HG02571 (cell line): ENCODE data around the gene C16orf95.
"Not testable (repeated sequence)": the region's sequence is repeated elsewhere in the genome, so short reads cannot be mapped to it uniquely, and the experiment has no call there.

Source experiments
- ATAC-seq: cut with Tn5 transposase; IDR thresholded peaks from one replicate; pipeline ENCODE4 v1.9.1; 2021; ENCODE audit warnings: mild to moderate bottlenecking, moderate library complexity; ENCODE audit not compliant: unreplicated experiment

C16orf95 gene, protein sequence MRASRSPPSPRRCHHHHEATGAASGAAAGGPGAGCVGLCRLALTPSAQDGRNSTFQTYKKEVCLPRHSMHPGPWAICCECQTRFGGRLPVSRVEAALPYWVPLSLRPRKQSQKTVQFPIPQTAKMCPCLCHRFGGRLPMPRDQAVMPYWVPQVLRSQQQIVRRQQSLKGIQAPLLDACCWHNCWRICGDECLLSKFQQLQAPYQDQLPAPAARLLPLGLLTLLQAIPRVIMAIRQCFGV

GRCh38 chr16:87316923-87317749 lies at the start of gene C16orf95:
Gene C16orf95, minus strand, starts transcription at chr16:87317392. Its CDS starts 150 bp downstream, at chr16:87317242.
- ATAC-seq: peak; percentile 95

DNA sequence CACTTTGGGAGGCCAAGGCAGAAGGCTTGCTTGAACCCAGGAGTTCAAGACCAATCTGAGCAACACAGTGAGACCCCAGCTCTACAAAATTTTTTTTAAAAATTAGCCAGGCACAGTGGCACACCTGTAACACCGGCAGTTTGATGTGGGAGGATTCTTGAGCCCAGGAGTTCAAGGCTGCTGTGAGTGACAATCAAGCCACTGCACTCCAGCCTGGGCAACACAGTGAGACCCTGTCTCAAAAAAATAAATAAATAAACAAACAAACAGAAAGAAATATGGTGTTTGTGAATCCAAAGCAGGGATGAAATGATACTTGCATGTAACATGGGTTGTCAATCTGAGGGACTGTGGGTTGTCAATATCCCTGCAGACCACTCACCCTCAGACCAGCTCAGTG lies 49.7 kb upstream of the C16orf95 start:
- ATAC-seq: no peak

GRCh38 chr16:87366288-87366687 lies 49.1 kb upstream of the C16orf95 start:
- no peak for ATAC-seq

DNA sequence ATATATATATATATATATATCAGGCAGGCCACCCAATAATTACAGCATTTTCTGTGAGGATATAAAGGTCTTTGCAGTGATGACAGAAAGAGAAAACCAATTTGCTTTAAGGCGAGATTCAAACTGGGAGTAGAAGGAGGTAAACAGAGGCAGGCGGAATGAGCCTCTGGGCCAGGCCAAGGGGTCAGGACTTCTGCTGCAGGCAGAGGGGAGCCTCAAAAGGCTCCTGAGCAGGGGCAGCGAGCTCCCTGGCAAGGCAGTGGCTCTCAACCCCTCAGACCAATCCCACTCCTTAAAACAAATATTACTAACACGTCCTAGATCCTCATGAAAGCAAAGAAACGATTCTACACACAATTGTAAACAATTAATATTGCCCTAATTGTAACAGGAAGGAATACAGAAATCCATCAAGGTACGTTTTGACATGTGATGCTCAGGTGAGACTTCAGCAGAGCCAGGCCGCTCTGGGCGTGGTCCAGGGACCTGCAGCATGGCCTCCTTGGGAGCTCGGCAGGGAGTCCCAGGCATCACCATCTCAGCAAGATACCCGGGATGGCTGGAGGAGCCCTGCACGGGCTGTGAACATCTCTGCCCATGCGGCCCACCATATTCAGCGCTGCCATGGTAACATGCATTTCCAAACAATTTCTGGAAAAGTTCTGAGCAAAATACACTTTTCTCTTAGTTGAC lies 48.0 kb upstream of the C16orf95 start:
- no peak for ATAC-seq

GRCh38 chr16:87363771-87364455 lies 46.7 kb upstream of the C16orf95 start:
- ATAC-seq: no peak

DNA sequence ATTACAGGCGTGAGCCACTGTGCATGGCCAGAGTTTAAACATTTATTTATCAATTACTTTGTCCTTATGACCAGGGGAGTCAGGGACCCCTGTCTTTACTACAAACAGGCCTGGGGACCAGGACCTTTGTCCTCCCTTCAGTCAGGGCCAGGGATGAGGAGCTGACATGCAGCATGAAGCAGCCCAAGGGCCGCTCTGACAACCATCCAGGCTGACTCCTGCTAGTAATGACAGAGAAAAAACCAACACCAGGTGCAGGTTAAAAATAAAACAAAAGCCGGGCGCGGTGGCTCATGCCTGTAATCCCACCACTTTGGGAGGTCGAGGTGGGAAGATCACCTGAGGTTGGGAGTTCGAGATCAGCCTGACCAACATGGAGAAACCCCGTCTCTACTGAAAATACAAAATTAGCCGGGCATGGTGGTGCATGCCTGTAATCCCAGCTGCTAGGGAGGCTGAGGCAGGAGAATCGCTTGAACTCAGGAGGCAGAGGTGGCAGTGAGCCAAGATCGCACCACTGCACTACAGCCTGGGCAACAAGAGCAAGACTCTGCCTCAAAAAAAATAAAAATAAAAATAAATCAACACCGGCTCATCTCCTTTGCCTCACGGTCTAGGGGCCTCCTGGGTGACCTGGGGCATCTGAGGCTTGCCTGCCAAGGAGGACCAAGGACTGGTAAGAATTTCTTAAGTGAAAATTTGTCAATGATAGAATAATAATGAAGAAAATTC lies 45.8 kb upstream of the C16orf95 start:
- not testable (repeated sequence) for ATAC-seq

DNA sequence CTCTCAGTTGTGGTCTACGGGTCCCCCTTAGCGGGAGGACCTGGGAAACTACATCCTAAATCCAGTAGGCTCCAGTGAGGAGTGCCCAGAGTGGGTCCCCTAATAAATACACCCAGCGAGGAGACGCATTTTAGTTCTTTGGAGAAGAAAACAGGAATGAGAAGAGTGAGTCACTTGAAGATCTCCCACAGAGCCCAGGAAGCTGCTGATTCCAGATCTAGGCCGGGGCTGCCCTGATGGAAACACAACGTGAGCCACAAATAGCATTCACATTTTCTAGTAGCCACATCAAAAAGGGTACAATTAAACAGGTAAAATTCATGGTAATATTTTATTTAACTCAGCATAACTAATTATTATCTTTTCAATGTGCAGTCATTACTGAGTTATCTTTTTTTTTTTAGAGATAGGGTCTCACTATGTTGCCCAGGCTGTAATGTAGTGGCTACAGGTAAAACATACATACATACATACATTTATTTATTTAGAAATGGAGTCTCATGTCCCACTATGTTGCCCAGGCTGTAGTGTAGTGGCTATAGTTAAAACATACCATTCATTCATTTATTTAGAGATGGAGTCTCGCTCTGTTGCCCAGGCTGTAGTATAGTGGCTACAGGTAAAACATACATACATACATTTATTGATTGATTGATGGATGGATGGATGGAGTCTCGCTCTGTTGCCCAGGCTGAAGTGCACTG lies 44.9 kb upstream of the C16orf95 start:
- no peak for ATAC-seq

GRCh38 chr16:87360862-87361610 lies 43.8 kb upstream of the C16orf95 start:
- ATAC-seq: no peak

DNA sequence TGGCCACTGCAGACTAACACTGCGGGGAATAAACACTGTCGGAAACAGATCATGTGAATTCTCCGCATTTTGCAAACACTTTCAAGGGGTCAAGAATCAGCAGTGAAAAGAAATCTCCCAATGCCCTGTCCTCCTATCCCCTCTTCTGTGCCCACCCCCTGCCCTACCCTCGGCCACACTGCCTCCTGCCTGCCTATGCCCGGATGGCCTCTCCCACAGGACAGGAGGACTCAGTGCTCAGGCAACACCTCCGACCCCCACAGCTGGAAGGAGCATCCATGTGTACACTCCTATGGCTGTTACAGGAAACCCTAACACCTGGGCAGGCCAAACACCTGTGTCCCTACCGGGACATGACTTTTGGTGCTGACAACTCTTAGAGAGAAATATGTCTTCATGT lies 41.9 kb upstream of the C16orf95 start:
- no peak for ATAC-seq

- no peak for ATAC-seq
These were observed 41.5 kb upstream of the C16orf95 start for GRCh38 chr16:87358696-87359095.

GRCh38 chr16:87358250-87358649 lies 41.1 kb upstream of the C16orf95 start:
- no peak for ATAC-seq

DNA sequence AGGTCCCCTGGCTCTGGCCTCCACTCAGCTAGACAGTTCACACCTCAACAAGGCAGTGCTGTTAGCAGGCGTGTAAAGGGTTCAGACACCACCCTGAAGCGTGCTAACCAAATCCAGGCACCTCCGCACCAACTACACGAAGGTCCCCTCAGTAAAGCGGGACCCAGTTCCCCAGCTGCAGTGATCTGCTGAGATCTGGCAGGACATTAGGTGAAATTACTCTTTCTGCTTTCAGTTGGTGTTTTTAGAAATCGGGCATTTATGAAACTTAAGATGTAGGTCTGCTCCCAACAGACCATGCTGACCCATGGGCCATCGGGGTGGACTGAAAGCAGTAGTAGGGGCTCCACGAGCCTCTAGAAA lies 39.3 kb upstream of the C16orf95 start:
- no peak for ATAC-seq

DNA sequence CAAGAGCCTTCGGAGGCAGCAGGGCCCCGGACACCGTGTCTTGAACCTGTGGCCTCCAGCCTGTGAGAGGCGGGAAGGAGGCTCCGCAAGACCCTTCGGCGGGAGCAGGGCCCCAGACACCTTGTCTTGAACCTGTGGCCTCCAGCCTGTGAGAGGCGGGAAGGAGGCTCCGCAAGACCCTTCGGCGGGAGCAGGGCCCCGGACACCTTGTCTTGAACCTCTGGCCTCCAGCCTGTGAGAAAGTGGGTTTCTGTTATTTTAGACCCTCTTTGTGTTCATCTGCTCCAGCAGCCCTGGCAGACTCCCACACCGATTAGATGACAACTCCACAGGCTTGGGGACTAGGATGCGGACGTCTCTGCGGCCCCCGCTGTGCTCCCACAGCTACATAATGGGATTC lies 36.4 kb upstream of the C16orf95 start:
- no peak for ATAC-seq

DNA sequence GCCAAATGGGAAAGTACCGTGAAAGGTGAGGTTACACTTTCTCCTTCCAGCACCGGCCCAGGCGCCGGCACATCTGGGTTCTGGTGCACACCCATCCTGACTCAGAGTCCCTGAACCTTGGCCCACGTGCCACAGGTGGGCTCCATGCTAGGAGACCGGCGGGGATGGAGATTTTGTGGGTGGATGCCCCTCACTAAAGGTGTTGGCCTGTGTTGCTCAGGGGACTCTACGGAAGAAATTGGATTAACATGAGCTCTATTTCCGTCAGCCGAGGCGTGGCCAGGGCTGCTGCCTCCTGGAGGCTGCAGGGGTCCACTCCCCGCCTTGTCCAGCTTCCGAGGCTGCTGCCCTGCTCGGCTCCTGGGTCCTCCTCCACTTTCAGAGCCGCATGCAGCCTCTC lies 35.6 kb upstream of the C16orf95 start:
- no peak for ATAC-seq

GRCh38 chr16:87351320-87351698 lies 34.1 kb upstream of the C16orf95 start:
- ATAC-seq: no peak

- ATAC-seq: no peak
These were observed 33.6 kb upstream of the C16orf95 start for GRCh38 chr16:87350681-87351319.

- no peak for ATAC-seq
These were observed 32.8 kb upstream of the C16orf95 start for GRCh38 chr16:87350031-87350430.

- no peak for ATAC-seq
These were observed 31.5 kb upstream of the C16orf95 start for GRCh38 chr16:87348616-87349157.
